ENCODE measurements around the gene BCAT1. TPM values are rescaled to one million over a fixed set of nuclear protein-coding genes. Genes with fewer than 3 reads are reported as not detected.

BCAT1 gene
- total and polyA plus RNA-seq, 2 experiments from 2014 or later: 53.6 to 181 TPM

DNA sequence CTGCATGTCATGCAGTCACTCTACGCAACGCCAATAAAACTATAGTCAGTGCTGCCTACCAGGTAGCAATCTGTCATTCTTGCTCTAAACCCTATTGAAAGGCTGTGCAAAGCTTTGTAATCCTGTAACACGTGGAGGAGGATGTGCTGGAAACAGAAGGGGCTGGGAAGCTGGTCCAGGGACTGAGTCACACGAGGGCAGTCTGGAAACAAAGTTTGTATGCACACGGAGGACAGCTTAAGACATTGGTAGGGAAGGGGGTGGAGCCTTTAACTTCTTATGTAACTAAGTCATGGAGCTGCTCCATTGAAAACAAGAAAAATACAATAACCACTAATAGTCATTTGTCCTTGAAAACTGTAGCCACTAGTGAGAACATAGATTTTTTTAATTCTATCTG, 128.0 kb downstream of the BCAT1 start:
- no peak overlapping the region for H2AFZ ChIP-seq
- H3K36me3 Mint-ChIP-seq (ENCODE audit: low read depth): peaks cover 86% of the 10 kb centered on the region
- no peak overlapping the region for H3K4me3 Mint-ChIP-seq
- no peaks in the 10 kb centered on the region for H3K9me2 ChIP-seq (ENCODE audit: insufficient read depth)
- no peaks in the 10 kb centered on the region for H3K27me3 Mint-ChIP-seq (ENCODE audit: insufficient read depth, low read depth, poor library complexity)
- H3K27ac Mint-ChIP-seq: no peak overlapping the region; the same call in 1 of the 2 replicates
- TF ChIP-seq CREB1 (CRISPR knock-in tag; IDR thresholded peaks at IDR 0.05; ENCODE audit: low read depth): no peak
- TF ChIP-seq, protein P1, sequence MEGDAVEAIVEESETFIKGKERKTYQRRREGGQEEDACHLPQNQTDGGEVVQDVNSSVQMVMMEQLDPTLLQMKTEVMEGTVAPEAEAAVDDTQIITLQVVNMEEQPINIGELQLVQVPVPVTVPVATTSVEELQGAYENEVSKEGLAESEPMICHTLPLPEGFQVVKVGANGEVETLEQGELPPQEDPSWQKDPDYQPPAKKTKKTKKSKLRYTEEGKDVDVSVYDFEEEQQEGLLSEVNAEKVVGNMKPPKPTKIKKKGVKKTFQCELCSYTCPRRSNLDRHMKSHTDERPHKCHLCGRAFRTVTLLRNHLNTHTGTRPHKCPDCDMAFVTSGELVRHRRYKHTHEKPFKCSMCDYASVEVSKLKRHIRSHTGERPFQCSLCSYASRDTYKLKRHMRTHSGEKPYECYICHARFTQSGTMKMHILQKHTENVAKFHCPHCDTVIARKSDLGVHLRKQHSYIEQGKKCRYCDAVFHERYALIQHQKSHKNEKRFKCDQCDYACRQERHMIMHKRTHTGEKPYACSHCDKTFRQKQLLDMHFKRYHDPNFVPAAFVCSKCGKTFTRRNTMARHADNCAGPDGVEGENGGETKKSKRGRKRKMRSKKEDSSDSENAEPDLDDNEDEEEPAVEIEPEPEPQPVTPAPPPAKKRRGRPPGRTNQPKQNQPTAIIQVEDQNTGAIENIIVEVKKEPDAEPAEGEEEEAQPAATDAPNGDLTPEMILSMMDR (conservative IDR thresholded peaks at IDR 0.05; ENCODE audit: low read depth in 2 of 2): no peak
- TF ChIP-seq EZH2phosphoT487 (IDR thresholded peaks at IDR 0.05; ENCODE audit: unreplicated experiment): no peak
- TF ChIP-seq ZNF114 (CRISPR knock-in tag; IDR thresholded peaks at IDR 0.05): no peak
- no peak for TF ChIP-seq NANOG (IDR thresholded peaks at IDR 0.05; ENCODE audit: borderline replicate concordance)
- no peak overlapping the region for H3K4me2 ChIP-seq
- H3K36me3 ChIP-seq (ENCODE audit: insufficient read depth): peaks cover 21% of the 10 kb centered on the region
- no peaks in the 10 kb centered on the region for H3K27me3 ChIP-seq (ENCODE audit: insufficient read depth)
- H3K9me3 Mint-ChIP-seq: no peaks in the 10 kb centered on the region
- ATAC-seq (no peak), DNase-seq (ENCODE audit: low spot score) (no peak)
- no peak overlapping the region for H3K4me3 ChIP-seq
- no peaks in the 10 kb centered on the region for H4K20me1 ChIP-seq (replicated peaks; ENCODE audit: insufficient read depth)
- H3F3A ChIP-seq (replicated peaks; ENCODE audit: low read depth): no peaks in the 10 kb centered on the region
- no peaks in the 10 kb centered on the region for H3K4me1 ChIP-seq (ENCODE audit: insufficient read depth)
- no peaks in the 10 kb centered on the region for H3K79me2 ChIP-seq (replicated peaks; ENCODE audit: insufficient read depth)
- H3K27ac ChIP-seq (ENCODE audit: low read depth): no peak overlapping the region
- H3K4me1 Mint-ChIP-seq: no peaks in the 10 kb centered on the region

GRCh38 chr12:24818351-24818750, 130.6 kb downstream of the BCAT1 start:
- no peak overlapping the region for H3K27ac ChIP-seq (ENCODE audit: low read depth)
- H3K9me3 Mint-ChIP-seq: no peaks in the 10 kb centered on the region
- H3K9me2 ChIP-seq (ENCODE audit: insufficient read depth): no peaks in the 10 kb centered on the region
- no peaks in the 10 kb centered on the region for H3F3A ChIP-seq (replicated peaks; ENCODE audit: low read depth)
- H3K79me2 ChIP-seq (replicated peaks; ENCODE audit: insufficient read depth): no peaks in the 10 kb centered on the region
- ATAC-seq: no peak
- H3K4me3 ChIP-seq: no peak overlapping the region
- H4K20me1 ChIP-seq (replicated peaks; ENCODE audit: insufficient read depth): no peaks in the 10 kb centered on the region
- H3K36me3 Mint-ChIP-seq (ENCODE audit: low read depth): peaks cover 83% of the 10 kb centered on the region
- H3K36me3 ChIP-seq (ENCODE audit: insufficient read depth): peaks cover 33% of the 10 kb centered on the region
- DNase-seq (ENCODE audit: low spot score): no peak
- no peaks in the 10 kb centered on the region for H3K4me1 ChIP-seq (ENCODE audit: insufficient read depth)
- H3K4me2 ChIP-seq: no peak overlapping the region
- H3K27me3 ChIP-seq (ENCODE audit: insufficient read depth): no peaks in the 10 kb centered on the region
- H2AFZ ChIP-seq: no peak overlapping the region
- no peak overlapping the region for H3K4me3 Mint-ChIP-seq
- no peaks in the 10 kb centered on the region for H3K27me3 Mint-ChIP-seq (ENCODE audit: insufficient read depth, low read depth, poor library complexity)
- no peak overlapping the region for H3K27ac Mint-ChIP-seq
- no peaks in the 10 kb centered on the region for H3K4me1 Mint-ChIP-seq
- TF ChIP-seq NANOG (IDR thresholded peaks at IDR 0.05; ENCODE audit: borderline replicate concordance) (no peak), POLR2AphosphoS5 (IDR thresholded peaks at IDR 0.05; ENCODE audit: low read depth) (no peak), EZH2phosphoT487 (IDR thresholded peaks at IDR 0.05; ENCODE audit: unreplicated experiment) (no peak), ZNF462 (CRISPR knock-in tag; IDR thresholded peaks at IDR 0.05) (no peak), ZNF331 (CRISPR knock-in tag; IDR thresholded peaks at IDR 0.05; ENCODE audit: low read depth) (no peak), JUNB (IDR thresholded peaks at IDR 0.05; ENCODE audit: unreplicated experiment) (no peak), EZH2 (IDR thresholded peaks at IDR 0.05; ENCODE audit: low read depth, unreplicated experiment) (no peak), CREB1 (CRISPR knock-in tag; IDR thresholded peaks at IDR 0.05; ENCODE audit: low read depth) (no peak), ZNF114 (CRISPR knock-in tag; IDR thresholded peaks at IDR 0.05) (no peak)
- TF ChIP-seq, protein P1 (conservative IDR thresholded peaks at IDR 0.05; ENCODE audit: low read depth in 2 of 2): no peak
